22Rv1 (cell line): Measurements from ENCODE around the gene CDK5RAP3.

ENCODE experiments used
- H3K27ac ChIP-seq: fragments of 450-650 bp; 2 replicates; pipeline ENCODE4 v1.5.1; 2017
- CTCF ChIP-seq: fragments of 450-650 bp; IDR thresholded peaks from 2 replicates; pipeline ENCODE4 v1.5.1; 2017; ENCODE audit warnings: mild to moderate bottlenecking
- ZFX ChIP-seq: fragments of 450-650 bp; IDR thresholded peaks from 2 replicates; pipeline ENCODE4 v1.6.1; 2017; ENCODE audit warnings: antibody characterized with exemption, borderline replicate concordance

Gene CDK5RAP3

GRCh38 chr17:47942568-47942967, 28.3 kb upstream of the CDK5RAP3 start:
- TF ChIP-seq ZFX: no peak
- no peak for TF ChIP-seq CTCF
- peak overlapping the region; percentile 80 for H3K27ac ChIP-seq

GRCh38 chr17:47945080-47945479, 25.8 kb upstream of the CDK5RAP3 start:
- H3K27ac ChIP-seq: peak overlapping the region; percentile 98
- TF ChIP-seq ZFX (no peak), CTCF (no peak)

GRCh38 chr17:47945529-47946508, 25.1 kb upstream of the CDK5RAP3 start:
- no peak for TF ChIP-seq CTCF
- no peak for TF ChIP-seq ZFX
- H3K27ac ChIP-seq: peak overlapping the region; percentile 98

GRCh38 chr17:47946516-47946915, 24.4 kb upstream of the CDK5RAP3 start:
- H3K27ac ChIP-seq: peak overlapping the region; percentile 98
- TF ChIP-seq ZFX: no peak
- no peak for TF ChIP-seq CTCF

- TF ChIP-seq CTCF: peak; percentile 91
- TF ChIP-seq ZFX: no peak
- H3K27ac ChIP-seq: peak overlapping the region; percentile 98
These were observed 23.9 kb upstream of the CDK5RAP3 start for GRCh38 chr17:47946929-47947397.

- H3K27ac ChIP-seq: peak overlapping the region; percentile 98
- TF ChIP-seq CTCF (no peak), ZFX (no peak)
These were observed 22.2 kb upstream of the CDK5RAP3 start for GRCh38 chr17:47948706-47949196.

- peak overlapping the region; percentile 98 for H3K27ac ChIP-seq
- TF ChIP-seq ZFX: no peak
- peak; percentile 98 for TF ChIP-seq CTCF
These were observed 21.6 kb upstream of the CDK5RAP3 start for GRCh38 chr17:47949197-47949759.
